GM04504 (cell line): ENCODE results near the gene MVD.

Source experiments
- DNase-seq: peaks from one replicate; pipeline ENCODE4 v3.0.0-alpha.2; 2012; ENCODE audit warnings: low read depth

Gene MVD

DNA sequence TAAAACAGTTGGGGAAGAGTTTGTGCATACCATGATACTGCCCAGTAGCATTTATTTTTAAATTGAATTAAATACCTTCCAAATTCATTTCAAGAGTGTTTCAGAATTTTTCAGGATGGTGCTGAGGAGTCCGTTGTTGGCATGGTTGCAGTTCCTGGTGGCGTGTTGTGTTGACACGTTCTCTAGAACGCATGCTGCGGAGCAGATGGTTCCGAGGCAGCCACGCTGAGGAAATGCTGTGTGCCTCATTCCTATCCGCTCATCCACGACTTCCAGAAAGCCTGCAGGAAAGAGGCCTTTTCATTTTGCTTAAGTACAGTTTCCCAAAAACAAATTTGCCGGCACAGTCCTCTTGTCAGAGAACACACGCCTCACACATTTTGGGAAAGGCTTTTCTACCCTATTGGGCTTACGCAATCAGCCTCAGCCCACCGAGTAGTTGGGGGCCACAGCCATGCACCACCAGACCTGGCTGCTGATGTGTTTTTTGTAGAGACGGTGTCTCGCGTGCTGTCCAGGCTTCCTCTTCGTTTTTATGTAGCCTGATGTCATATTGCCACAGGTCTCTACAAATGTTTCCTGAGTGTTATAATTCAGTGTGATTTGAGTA lies 56.6 kb downstream of the MVD start:
- no peak for DNase-seq

- DNase-seq, result no peak
These were observed 57.4 kb downstream of the MVD start for GRCh38 chr16:88605186-88606147.

- no peak for DNase-seq
These were observed 60.8 kb downstream of the MVD start for GRCh38 chr16:88602091-88602490.
